OCI-LY1 (cell line): ENCODE measurements around the gene DLGAP4.

Experiments used
- H2AFZ ChIP-seq: fragments of 200-600 bp; sonication (generic), shearing (Covaris generic); 2 replicates; pipeline ENCODE4 v1.6.0; 2014; ENCODE audit warnings: antibody characterized with exemption, mild to moderate bottlenecking, low read length
- H3F3A ChIP-seq: fragments of 200-600 bp; sonication (generic), shearing (Covaris generic); 2 replicates; pipeline ENCODE4 v1.6.0; 2014; ENCODE audit warnings: mild to moderate bottlenecking, antibody characterized with exemption, low read length, moderate library complexity; ENCODE audit not compliant: insufficient read depth
- H3K27ac ChIP-seq: fragments of 200-600 bp; sonication (generic); 2 replicates; pipeline ENCODE4 v1.5.1; 2014; ENCODE audit warnings: low read length, mixed run types, mild to moderate bottlenecking, low read depth; ENCODE audit not compliant: poor library complexity, severe bottlenecking
- H3K27me3 ChIP-seq: fragments of 200-600 bp; sonication (generic); 2 replicates; pipeline ENCODE4 v1.6.0; 2014; ENCODE audit warnings: antibody characterized with exemption, mild to moderate bottlenecking, low read length, moderate library complexity; ENCODE audit not compliant: insufficient read depth
- H3K36me3 ChIP-seq: fragments of 200-600 bp; sonication (generic); 2 replicates; pipeline ENCODE4 v1.6.1; 2014; ENCODE audit warnings: mild to moderate bottlenecking, antibody characterized with exemption, low read length, moderate library complexity, mixed read lengths; ENCODE audit not compliant: insufficient read depth
- H3K4me1 ChIP-seq: fragments of 200-600 bp; sonication (generic); 2 replicates; pipeline ENCODE4 v1.5.1; 2014; ENCODE audit warnings: mild to moderate bottlenecking, low read length, moderate library complexity; ENCODE audit not compliant: insufficient read depth, severe bottlenecking
- H3K4me2 ChIP-seq: fragments of 200-600 bp; sonication (generic), shearing (Covaris generic); 2 replicates; pipeline ENCODE4 v1.6.1; 2014; ENCODE audit warnings: low read length
- H3K4me3 ChIP-seq: fragments of 200-600 bp; sonication (generic); 2 replicates; pipeline ENCODE4 v1.5.1; 2014; ENCODE audit warnings: low read length, low read depth, mild to moderate bottlenecking, mixed read lengths; ENCODE audit not compliant: poor library complexity, severe bottlenecking
- H3K79me2 ChIP-seq: fragments of 200-600 bp; shearing (Covaris generic); 2 replicates; pipeline ENCODE4 v1.6.1; 2016; ENCODE audit warnings: mixed run types, low read length, mixed read lengths; ENCODE audit not compliant: insufficient read depth
- H3K9ac ChIP-seq: fragments of 200-600 bp; sonication (generic), shearing (Covaris generic); 2 replicates; pipeline ENCODE4 v1.6.1; 2014; ENCODE audit warnings: mild to moderate bottlenecking, low read length, mixed read lengths
- H3K9me2 ChIP-seq: fragments of 200-600 bp; sonication (generic), shearing (Covaris generic); 2 replicates; pipeline ENCODE4 v1.6.1; 2014; ENCODE audit warnings: low read depth, mild to moderate bottlenecking, low read length, mixed read lengths
- H3K9me3 ChIP-seq: fragments of 200-600 bp; shearing (Covaris generic); 2 replicates; pipeline ENCODE4 v1.6.1; 2014; ENCODE audit warnings: low read length, mixed read lengths
- H4K20me1 ChIP-seq: fragments of 200-600 bp; sonication (generic), shearing (Covaris generic); 2 replicates; pipeline ENCODE4 v1.6.0; 2016; ENCODE audit warnings: mild to moderate bottlenecking, low read length; ENCODE audit not compliant: insufficient read depth
- EZH2 ChIP-seq: fragments of 200-600 bp; sonication (generic), shearing (Covaris generic); IDR thresholded peaks from 2 replicates; pipeline ENCODE4 v1.8.0; 2017; ENCODE audit warnings: borderline replicate concordance, mixed run types, mild to moderate bottlenecking, antibody characterized with exemption, low read length, moderate library complexity, mixed read lengths
- TF ChIP-seq, protein P1 (sequence below): fragments of 200-600 bp; sonication (generic), shearing (Covaris generic); IDR thresholded peaks from 2 replicates; pipeline ENCODE4 v1.5.1; 2017; ENCODE audit warnings: mild to moderate bottlenecking, antibody characterized with exemption, low read length, moderate library complexity, mixed read lengths

The DLGAP4 gene

DNA sequence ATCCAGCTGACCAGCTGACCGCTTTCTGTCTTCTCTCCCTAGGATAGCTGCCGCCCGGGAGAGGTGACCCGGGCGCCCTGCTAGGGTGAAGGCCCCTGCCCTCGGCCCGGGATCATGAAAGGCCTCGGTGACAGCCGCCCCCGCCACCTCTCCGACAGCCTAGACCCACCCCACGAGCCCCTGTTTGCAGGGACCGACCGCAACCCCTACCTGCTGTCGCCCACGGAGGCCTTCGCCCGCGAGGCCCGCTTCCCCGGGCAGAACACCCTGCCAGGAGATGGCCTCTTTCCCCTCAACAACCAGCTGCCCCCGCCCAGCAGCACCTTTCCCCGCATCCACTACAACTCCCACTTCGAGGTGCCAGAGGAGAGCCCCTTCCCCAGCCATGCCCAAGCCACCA lies 125.5 kb downstream of the DLGAP4 start:
- H3K27me3 ChIP-seq = no peaks in the 10 kb centered on the region
- no peaks in the 10 kb centered on the region for H3K9me2 ChIP-seq
- no peaks in the 10 kb centered on the region for H3K4me1 ChIP-seq
- H2AFZ ChIP-seq = no peak overlapping the region
- no peak overlapping the region for H3K9ac ChIP-seq
- no peaks in the 10 kb centered on the region for H3K36me3 ChIP-seq
- H3K9me3 ChIP-seq = no peaks in the 10 kb centered on the region
- no peak overlapping the region for H3K4me3 ChIP-seq
- no peaks in the 10 kb centered on the region for H3F3A ChIP-seq
- no peaks in the 10 kb centered on the region for H4K20me1 ChIP-seq
- H3K27ac ChIP-seq = no peak overlapping the region
- no peak for TF ChIP-seq EZH2
- TF ChIP-seq, protein P1, sequence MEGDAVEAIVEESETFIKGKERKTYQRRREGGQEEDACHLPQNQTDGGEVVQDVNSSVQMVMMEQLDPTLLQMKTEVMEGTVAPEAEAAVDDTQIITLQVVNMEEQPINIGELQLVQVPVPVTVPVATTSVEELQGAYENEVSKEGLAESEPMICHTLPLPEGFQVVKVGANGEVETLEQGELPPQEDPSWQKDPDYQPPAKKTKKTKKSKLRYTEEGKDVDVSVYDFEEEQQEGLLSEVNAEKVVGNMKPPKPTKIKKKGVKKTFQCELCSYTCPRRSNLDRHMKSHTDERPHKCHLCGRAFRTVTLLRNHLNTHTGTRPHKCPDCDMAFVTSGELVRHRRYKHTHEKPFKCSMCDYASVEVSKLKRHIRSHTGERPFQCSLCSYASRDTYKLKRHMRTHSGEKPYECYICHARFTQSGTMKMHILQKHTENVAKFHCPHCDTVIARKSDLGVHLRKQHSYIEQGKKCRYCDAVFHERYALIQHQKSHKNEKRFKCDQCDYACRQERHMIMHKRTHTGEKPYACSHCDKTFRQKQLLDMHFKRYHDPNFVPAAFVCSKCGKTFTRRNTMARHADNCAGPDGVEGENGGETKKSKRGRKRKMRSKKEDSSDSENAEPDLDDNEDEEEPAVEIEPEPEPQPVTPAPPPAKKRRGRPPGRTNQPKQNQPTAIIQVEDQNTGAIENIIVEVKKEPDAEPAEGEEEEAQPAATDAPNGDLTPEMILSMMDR = no peak
- H3K4me2 ChIP-seq = no peak overlapping the region
- H3K79me2 ChIP-seq = no peaks in the 10 kb centered on the region

DNA sequence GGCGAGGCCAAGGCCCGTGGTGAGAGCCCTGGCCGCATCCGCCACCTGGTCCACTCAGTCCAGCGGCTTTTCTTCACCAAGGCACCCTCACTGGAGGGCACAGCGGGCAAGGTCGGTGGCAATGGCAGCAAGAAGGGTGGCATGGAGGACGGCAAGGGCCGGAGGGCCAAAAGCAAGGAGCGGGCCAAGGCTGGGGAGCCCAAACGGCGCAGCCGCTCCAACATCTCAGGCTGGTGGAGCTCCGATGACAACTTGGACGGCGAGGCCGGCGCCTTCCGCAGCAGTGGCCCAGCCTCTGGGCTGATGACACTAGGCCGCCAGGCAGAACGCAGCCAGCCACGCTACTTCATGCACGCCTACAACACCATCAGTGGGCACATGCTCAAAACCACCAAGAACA lies 126.0 kb downstream of the DLGAP4 start:
- H3F3A ChIP-seq = no peaks in the 10 kb centered on the region
- H3K36me3 ChIP-seq = no peaks in the 10 kb centered on the region
- no peaks in the 10 kb centered on the region for H3K9me3 ChIP-seq
- H3K4me1 ChIP-seq = no peaks in the 10 kb centered on the region
- H3K9ac ChIP-seq = no peak overlapping the region
- H4K20me1 ChIP-seq = no peaks in the 10 kb centered on the region
- no peaks in the 10 kb centered on the region for H3K27me3 ChIP-seq
- no peaks in the 10 kb centered on the region for H3K79me2 ChIP-seq
- TF ChIP-seq EZH2 = no peak
- TF ChIP-seq, protein P1 = no peak
- H2AFZ ChIP-seq = no peak overlapping the region
- no peaks in the 10 kb centered on the region for H3K9me2 ChIP-seq
- no peak overlapping the region for H3K4me2 ChIP-seq
- H3K27ac ChIP-seq = no peak overlapping the region
- no peak overlapping the region for H3K4me3 ChIP-seq

DNA sequence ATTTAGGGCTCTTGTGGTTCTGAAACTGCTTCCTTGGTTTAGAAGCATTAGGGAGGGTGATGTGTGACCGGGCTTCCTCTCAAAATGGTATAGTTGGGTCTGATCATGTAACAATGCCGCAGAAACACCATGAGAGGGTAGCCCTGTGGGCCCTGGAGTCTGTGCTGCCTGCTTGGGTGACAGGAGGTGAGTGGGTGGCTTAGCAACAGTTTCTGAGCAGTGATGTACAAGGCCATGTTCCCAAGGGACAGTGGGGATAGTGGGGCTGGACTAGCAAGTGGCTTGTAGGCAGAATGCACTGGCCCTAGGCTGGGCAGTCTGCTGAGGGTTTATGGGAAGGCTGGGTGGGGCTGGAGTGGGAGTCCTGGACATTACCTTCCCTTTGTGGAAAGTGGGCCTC lies 128.2 kb downstream of the DLGAP4 start:
- no peak overlapping the region for H3K9ac ChIP-seq
- H3K36me3 ChIP-seq = no peaks in the 10 kb centered on the region
- TF ChIP-seq, protein P1 = no peak
- TF ChIP-seq EZH2 = no peak
- H3K9me3 ChIP-seq = no peaks in the 10 kb centered on the region
- no peaks in the 10 kb centered on the region for H3F3A ChIP-seq
- H3K27ac ChIP-seq = no peak overlapping the region
- H3K4me3 ChIP-seq = no peak overlapping the region
- no peaks in the 10 kb centered on the region for H3K4me1 ChIP-seq
- H3K27me3 ChIP-seq = no peaks in the 10 kb centered on the region
- H4K20me1 ChIP-seq = no peaks in the 10 kb centered on the region
- no peaks in the 10 kb centered on the region for H3K79me2 ChIP-seq
- no peak overlapping the region for H3K4me2 ChIP-seq
- H3K9me2 ChIP-seq = no peaks in the 10 kb centered on the region
- H2AFZ ChIP-seq = no peak overlapping the region
